ENCODE results near the gene TXLNG. TPM values are rescaled to one million over a fixed set of nuclear protein-coding genes. Genes with fewer than 3 reads are reported as not detected.

TXLNG gene
- total RNA-seq, 2 experiments from 2014 or later, result 10.2 to 13.2 TPM

DNA sequence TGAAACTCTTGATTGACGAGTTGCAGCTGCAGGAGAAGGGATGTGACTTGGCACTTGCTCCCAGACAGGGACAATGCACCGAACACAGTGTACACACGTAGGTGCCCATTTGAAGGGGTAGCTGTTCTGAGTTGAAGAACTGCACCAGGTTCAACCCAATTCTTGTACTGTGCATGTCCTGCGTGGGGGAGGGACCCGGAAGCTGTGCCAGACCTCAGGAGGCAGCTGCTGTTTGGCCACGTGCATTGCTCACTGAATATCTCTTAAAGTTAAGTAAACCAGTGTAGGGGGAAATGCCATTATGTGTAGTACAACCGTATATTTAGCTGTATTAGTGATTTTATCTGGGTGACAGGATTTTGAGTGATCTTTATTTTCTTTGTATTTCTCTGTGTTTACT lies 95.9 kb downstream of the TXLNG start:
- Mint-ChIP-seq H3K27me3 (peaks cover 15% of the 10 kb centered on the region), H3K36me3 (no peaks in the 10 kb centered on the region), H3K27ac (no peak overlapping the region), H3K4me1 (peaks cover 6% of the 10 kb centered on the region), H3K4me3 (peak overlapping the region; percentile 47), H3K9me3 (ENCODE audit: low read depth) (no peaks in the 10 kb centered on the region)
- ATAC-seq, result peak; percentile 52
- DNase-seq, result peak; percentile 44
- CTCF ChIA-PET, result interaction anchor here (1.1 to 3.6 kb wide), 11 partner anchors 8 to 164 kb away, joined by 3 to 22 read pairs (median 12); partner anchors contain the start of gene RBBP7

DNA sequence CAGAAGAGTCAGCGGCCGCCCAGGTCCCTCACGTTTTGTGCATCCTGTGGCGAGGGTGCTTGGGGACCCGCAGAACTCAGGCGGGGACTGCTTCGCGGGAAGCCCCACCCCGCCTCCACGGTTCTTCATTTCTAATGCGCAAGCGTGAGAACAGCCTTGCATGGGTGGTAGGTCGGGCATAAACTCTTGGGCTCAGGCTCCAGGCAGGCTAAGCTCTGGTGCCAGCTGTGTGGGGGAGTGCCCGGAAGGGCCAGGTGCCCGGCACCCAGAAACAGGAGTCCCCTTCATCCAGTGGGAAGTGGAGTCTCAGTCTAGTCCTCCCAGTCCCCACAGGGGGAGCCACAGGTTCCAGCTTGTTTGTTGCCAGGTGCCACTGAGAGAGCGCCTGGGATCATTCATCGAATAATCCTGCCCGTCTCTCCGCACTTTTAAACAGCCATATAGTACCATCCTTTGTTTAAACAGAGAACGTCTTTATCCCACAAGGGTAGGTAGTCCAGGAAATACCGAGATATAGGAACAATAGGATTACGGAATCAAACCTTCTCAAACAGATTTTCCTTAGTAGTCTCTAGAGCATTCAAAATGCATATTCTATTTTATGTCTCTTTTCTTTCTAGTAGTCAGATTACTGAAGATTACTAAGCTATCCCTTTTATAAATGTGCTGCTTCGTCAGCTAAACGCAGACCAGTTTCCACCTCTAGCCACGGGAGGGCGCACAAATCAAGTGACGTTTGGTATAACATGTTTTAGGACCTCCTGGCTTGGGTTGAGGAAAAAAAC lies 96.6 kb downstream of the TXLNG start:
- Mint-ChIP-seq H3K36me3 (no peaks in the 10 kb centered on the region), H3K4me3 (peak overlapping the region; percentile 71), H3K4me1 (peaks cover 6% of the 10 kb centered on the region), H3K27me3 (peaks cover 10% of the 10 kb centered on the region), H3K27ac (peak overlapping the region; percentile 70), H3K9me3 (ENCODE audit: low read depth) (no peaks in the 10 kb centered on the region)
- CTCF ChIA-PET, result interaction anchor here (0.6 to 3.6 kb wide), 12 partner anchors 9 to 163 kb away, joined by 3 to 22 read pairs (median 8); partner anchors contain the start of genes RBBP7 and REPS2
- ATAC-seq (peak; percentile 85), DNase-seq (peak; percentile 76)

DNA sequence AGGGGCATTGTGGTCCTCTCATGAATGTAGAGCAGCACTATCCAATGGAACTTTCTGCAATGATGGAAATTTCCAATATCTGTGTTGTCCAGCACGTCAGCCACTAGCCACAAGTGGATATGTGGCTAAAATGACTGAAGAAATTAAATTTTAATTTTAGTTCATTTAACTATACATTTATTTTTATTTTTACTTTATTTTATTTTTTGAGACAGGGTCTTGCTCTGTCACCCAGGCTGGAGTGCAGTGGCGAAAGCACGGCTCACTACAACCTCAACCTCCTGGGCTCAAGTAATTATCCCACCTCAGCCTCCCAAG lies 97.2 kb downstream of the TXLNG start:
- Mint-ChIP-seq H3K4me3 (peak overlapping the region; percentile 71), H3K27me3 (peaks cover 9% of the 10 kb centered on the region), H3K27ac (no peak overlapping the region), H3K36me3 (no peaks in the 10 kb centered on the region), H3K4me1 (peaks cover 6% of the 10 kb centered on the region), H3K9me3 (ENCODE audit: low read depth) (no peaks in the 10 kb centered on the region)
- DNase-seq, result no peak
- CTCF ChIA-PET, result interaction anchor here (1.1 to 3.6 kb wide), 10 partner anchors 9 to 163 kb away, joined by 3 to 22 read pairs (median 11); partner anchors contain the start of genes RBBP7 and REPS2
- ATAC-seq, result no peak

DNA sequence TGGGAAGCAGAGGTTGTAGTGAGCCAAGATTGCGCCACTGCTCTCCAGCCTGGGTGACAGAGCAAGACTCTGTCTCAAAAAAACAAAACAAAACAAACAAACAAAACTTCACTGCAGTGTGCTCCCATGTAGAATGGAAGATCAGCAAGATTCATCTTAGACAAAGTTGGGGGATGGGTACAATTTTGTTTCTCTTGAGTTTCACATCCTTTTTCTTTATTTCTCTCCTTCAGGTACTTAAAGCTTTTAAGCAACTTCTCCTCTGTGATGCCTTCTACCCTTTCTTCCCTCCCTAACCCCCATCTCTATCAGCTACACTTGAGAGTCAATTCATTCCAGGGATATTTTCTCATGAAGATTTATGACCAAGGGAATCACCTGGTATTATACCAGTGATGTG lies 99.4 kb downstream of the TXLNG start:
- CTCF ChIA-PET, result interaction anchor here (1.6 to 3.6 kb wide), 2 partner anchors 161 kb away, joined by 7 to 22 read pairs; no protein-coding TSS in a partner anchor

DNA sequence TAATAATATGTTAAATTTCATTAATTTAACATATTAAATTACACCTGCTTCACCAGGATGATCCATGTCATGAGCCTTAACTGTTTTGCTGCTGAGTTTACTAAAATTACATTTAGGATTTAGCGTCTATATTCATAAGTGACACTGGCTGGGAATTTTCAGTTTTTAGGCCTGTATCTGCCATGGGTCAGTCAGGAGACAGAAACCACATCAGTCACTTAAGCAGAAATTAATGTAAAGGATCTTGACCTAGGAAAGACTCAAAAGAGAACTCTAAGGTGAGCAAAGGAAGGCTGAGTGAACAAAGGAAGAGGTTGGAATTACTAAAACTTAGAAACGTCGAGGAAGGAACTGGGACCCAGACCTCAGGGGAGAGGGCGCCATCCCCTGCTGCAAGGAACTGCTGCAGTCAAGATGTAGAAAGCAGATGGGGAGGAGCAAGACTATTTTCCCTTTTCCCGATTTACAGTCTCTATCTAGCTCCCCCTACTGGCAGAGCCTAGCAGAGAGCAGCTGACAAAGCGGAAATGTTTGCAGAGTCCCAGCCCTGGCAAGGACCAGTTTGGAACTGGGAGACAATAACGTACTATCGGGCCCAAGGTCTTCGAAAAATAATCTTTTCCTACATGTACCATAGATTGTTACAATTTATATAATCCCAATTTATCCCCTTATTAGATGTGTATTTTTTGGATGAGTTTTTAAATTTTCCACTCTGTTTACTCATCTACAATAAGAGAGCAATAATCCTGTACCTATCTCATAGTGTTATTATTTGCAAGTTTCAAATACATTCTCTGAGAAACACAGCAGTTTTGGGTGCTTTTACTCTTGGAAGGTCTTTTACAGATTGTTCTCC lies 106.5 kb downstream of the TXLNG start:
- CTCF ChIA-PET, result interaction anchor here (2.0 to 2.8 kb wide), 4 partner anchors 9 to 66 kb away, joined by 8 to 17 read pairs (median 12); no protein-coding TSS in a partner anchor
- ATAC-seq (peak; percentile 78), DNase-seq (peak; percentile 67)
- peaks cover 11% of the 10 kb centered on the region for H3K4me1 Mint-ChIP-seq
- peaks cover 4% of the 10 kb centered on the region for H3K27me3 Mint-ChIP-seq
- H3K9me3 Mint-ChIP-seq (ENCODE audit: low read depth), result no peaks in the 10 kb centered on the region
- no peaks in the 10 kb centered on the region for H3K36me3 Mint-ChIP-seq
- no peak overlapping the region for H3K27ac Mint-ChIP-seq
- H3K4me3 Mint-ChIP-seq, result no peak overlapping the region

More for the DNA sequence above, 99.4 kb downstream of the TXLNG start:
- Mint-ChIP-seq H3K27me3 (peaks cover 4% of the 10 kb centered on the region), H3K27ac (no peak overlapping the region), H3K4me1 (peaks cover 9% of the 10 kb centered on the region), H3K9me3 (ENCODE audit: low read depth) (no peaks in the 10 kb centered on the region), H3K4me3 (no peak overlapping the region), H3K36me3 (no peaks in the 10 kb centered on the region)
- no peak for DNase-seq
- ATAC-seq, result no peak

Other genes with a start within 250 kb of the TXLNG start
- not detected for gene S100G, start 136.3 kb upstream of the TXLNG start, total RNA-seq
- gene CTPS2, start 73.8 kb upstream of the TXLNG start, total RNA-seq, result 1 to 10 TPM; 5.6 to 6.6 TPM
- gene SYAP1, start 66.9 kb upstream of the TXLNG start, total RNA-seq, result 10 to 100 TPM; 13.1 to 18.4 TPM
- gene RBBP7, start 83.9 kb downstream of the TXLNG start, total RNA-seq, result 100 to 1,000 TPM; 178 to 193 TPM
- not detected for gene REPS2, start 160.2 kb downstream of the TXLNG start, total RNA-seq

Data from activated CD8-positive, alpha-beta memory T cell treated with anti-CD3 and anti-CD28 coated beads, Interleukin-2, amount 10 ng/mL, durations not matched to agents 7 days and 5 days (primary cell).